Neuron (in vitro differentiated cells): ENCODE results near the gene ZNF254.
A peak's percentile ranks its signal among the peaks of the same experiment; 100 is the strongest.
"Not testable (repeated sequence)": the region's sequence is repeated elsewhere in the genome, so short reads cannot be mapped to it uniquely, and the experiment has no call there.

Source experiments
- H2AFZ ChIP-seq: one replicate; pipeline ENCODE4 v1.6.1; 2013; ENCODE audit warnings: low read depth, mild to moderate bottlenecking, inconsistent platforms, low read length, moderate library complexity
- H3K27me3 ChIP-seq: one replicate; pipeline ENCODE4 v1.6.1; 2013; ENCODE audit warnings: low read length; ENCODE audit not compliant: insufficient read depth
- H3K36me3 ChIP-seq: one replicate; pipeline ENCODE4 v1.6.1; 2013; ENCODE audit warnings: low read length; ENCODE audit not compliant: insufficient read depth
- H3K4me1 ChIP-seq: one replicate; pipeline ENCODE4 v1.6.1; 2013; ENCODE audit warnings: low read length; ENCODE audit not compliant: insufficient read depth
- H3K4me3 ChIP-seq: 2 replicates; pipeline ENCODE4 v1.5.1; 2013; ENCODE audit warnings: mild to moderate bottlenecking, low read length, moderate library complexity
- H3K9me3 ChIP-seq: one replicate; pipeline ENCODE4 v1.6.1; 2013; ENCODE audit warnings: low read length

Gene ZNF254

DNA sequence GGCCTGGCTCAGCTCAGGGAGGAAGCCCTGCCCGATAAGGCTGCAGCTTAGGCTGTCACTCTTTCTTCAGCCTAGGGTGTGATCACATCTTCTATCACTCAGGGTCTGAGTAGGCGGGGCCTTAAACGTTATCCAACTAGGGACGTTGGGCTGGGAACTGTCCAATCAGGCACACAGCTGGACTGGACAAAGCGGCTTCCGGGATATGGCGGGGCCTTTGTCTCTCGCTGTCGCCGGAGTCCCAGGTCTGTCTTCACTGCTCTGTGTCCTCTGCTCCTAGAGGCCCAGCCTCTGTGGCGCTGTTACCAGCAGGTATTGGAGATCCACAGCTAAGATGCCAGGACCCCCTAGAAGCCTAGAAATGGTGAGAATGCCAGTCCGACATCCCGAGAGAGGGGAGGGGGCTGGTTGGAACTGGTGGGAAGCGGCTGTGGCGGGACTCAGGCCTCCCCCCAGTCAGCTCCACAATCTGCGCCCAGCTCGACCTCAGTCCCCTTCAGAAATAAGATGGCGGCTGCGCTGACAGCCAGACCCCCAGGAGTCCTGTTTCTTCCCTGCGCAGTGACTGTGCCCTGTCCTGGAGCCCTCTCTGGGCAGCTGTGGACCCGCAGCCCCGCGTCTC lies at the start of gene ZNF254:
ZNF254 (plus strand) TSS at position 214 of the 622 bp plus-strand sequence; CDS start at position 335, 121 bp downstream.
- Histone ChIP-seq H3K4me3 (peak within 1 kb of the TSS; percentile 70), H3K36me3 (peaks cover 6% of the 10 kb centered on the region), H2AFZ (no peak within 1 kb of the TSS), H3K9me3 (peaks cover 3% of the 10 kb centered on the region), H3K4me1 (no peaks in the 10 kb centered on the region), H3K27me3 (no peaks in the 10 kb centered on the region)

DNA sequence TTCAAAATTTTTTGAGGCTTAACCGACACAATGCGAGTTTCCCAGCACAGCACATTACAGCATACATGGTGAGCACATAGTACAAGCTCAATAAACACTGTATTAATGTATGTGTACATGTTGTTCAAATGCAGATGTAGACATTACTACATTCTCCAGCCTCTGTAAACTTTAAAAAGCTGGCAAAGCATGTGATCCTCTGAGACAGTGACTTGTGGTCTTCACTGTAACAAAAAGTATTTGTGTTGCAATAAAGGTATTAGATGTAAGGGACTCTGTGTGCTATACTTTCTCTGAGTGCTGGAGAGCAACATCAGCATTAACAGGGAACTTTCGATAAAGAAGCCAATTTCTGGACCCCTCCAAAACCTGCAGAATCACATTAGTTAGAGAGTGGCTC lies 46.4 kb upstream of the ZNF254 start:
- Histone ChIP-seq H3K36me3 (peaks cover 68% of the 10 kb centered on the region), H2AFZ (no peak overlapping the region), H3K4me3 (no peak overlapping the region), H3K4me1 (no peaks in the 10 kb centered on the region), H3K27me3 (no peaks in the 10 kb centered on the region), H3K9me3 (peaks cover 29% of the 10 kb centered on the region)

DNA sequence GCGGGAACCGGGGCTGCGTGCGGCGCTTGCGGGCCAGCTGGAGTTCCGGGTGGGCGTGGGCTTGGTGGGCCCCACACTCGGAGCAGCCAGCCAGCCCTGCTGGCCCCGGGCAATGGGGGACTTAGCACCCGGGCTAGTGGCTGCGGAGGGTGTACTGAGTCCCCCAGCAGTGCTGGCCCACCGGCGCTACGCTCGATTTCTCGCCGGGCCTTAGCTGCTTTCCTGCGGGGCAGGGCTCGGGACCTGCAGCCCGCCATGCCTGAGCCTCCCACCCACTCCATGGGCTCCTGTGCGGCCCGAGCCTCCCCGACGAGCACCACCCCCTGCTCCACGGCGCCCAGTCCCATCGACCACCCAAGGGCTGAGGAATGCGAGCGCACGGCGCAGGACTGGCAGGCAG lies 45.7 kb upstream of the ZNF254 start:
- Histone ChIP-seq H3K9me3 (peaks cover 23% of the 10 kb centered on the region), H3K36me3 (peaks cover 68% of the 10 kb centered on the region)
- H2AFZ ChIP-seq, H3K4me1 ChIP-seq, H3K4me3 ChIP-seq, H3K27me3 ChIP-seq: not testable (repeated sequence)

DNA sequence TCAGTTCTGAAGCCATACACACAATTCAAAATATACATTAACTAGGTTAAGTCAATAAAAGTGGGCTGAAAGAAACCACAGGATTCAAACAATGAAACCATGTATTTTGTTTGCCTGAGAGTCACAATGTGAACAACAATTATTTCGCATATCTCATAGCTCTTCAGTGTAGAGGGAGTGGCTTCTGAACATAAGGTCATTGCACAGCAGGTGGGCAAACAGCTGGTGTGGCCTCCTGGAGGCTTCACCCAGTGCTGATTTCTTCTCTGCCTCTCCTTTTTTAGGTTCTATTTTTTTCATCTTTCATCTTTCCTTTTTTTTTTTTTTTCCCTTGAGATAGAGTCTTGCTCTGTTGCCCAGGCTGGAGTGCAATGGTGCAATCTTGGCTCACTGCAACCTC lies 40.4 kb upstream of the ZNF254 start:
- H3K9me3 ChIP-seq: peaks cover 2% of the 10 kb centered on the region
- no peaks in the 10 kb centered on the region for H3K4me1 ChIP-seq
- peaks cover 71% of the 10 kb centered on the region for H3K36me3 ChIP-seq
- no peak overlapping the region for H2AFZ ChIP-seq
- H3K4me3 ChIP-seq: no peak overlapping the region
- H3K27me3 ChIP-seq: no peaks in the 10 kb centered on the region

DNA sequence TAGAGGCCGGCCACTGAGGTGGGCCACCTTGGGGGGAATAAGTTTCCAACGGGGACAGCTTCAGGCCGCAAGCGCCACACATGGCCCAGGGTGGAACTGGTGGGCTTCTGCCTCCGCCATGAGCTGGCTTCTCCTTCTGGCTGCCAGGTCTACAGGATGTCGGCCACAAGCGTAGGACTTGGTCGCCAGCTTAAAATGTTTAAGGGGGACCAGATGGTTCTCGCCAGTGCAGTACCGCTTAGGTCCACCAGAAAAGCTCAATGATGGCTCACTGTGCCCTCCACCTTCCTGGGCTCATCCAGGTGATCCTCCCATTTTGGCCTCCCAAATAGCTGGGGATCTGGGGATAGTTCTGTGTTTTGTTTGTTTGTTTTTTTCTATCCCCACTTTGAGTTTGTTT lies 38.7 kb upstream of the ZNF254 start:
- no peaks in the 10 kb centered on the region for H3K27me3 ChIP-seq
- no peak overlapping the region for H3K4me3 ChIP-seq
- no peak overlapping the region for H2AFZ ChIP-seq
- no peaks in the 10 kb centered on the region for H3K9me3 ChIP-seq
- H3K4me1 ChIP-seq: no peaks in the 10 kb centered on the region
- peaks cover 83% of the 10 kb centered on the region for H3K36me3 ChIP-seq

DNA sequence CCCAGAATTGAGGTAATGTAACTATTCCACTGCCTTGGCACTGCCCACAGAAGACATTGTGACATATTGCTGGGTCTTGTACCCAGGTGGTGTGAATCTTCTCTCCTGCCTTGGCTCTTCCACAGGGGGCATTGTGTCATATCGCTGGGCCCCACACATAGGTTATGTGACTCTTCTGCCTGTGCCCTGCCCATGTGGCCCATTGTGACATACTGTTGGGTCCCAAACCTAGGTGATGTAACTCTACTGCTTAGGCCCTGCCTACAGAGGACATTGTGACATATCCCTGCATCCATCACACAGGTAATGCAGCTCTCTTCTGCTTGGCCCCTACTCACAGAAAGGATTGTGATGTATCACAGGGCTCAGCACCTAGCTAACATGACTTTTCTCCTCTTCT lies 37.5 kb upstream of the ZNF254 start:
- no peak overlapping the region for H3K4me3 ChIP-seq
- H3K36me3 ChIP-seq: peaks cover 90% of the 10 kb centered on the region
- H3K9me3 ChIP-seq: no peaks in the 10 kb centered on the region
- no peaks in the 10 kb centered on the region for H3K4me1 ChIP-seq
- H3K27me3 ChIP-seq: no peaks in the 10 kb centered on the region
- no peak overlapping the region for H2AFZ ChIP-seq

DNA sequence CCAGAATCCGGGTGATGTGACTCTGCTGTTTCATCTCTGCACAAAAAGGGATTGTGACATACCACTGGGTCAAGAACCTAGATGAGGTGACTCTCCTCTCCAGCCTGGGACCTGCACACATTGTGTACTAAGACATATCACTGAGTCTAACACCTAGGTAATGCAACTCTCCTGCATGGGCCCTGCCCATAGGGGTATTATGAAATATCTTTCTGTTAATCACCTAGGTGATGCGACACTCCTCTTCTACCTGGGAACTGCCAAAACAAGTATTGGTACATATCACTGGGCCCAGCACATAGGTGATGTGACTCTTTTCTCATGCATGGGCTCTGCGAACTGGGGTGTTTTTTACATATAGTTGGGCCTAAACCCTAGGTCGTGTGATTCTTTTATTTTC lies 35.5 kb upstream of the ZNF254 start:
- Histone ChIP-seq H3K36me3 (peaks cover 88% of the 10 kb centered on the region), H3K4me3 (no peak overlapping the region), H2AFZ (no peak overlapping the region), H3K27me3 (no peaks in the 10 kb centered on the region), H3K4me1 (no peaks in the 10 kb centered on the region), H3K9me3 (no peaks in the 10 kb centered on the region)

DNA sequence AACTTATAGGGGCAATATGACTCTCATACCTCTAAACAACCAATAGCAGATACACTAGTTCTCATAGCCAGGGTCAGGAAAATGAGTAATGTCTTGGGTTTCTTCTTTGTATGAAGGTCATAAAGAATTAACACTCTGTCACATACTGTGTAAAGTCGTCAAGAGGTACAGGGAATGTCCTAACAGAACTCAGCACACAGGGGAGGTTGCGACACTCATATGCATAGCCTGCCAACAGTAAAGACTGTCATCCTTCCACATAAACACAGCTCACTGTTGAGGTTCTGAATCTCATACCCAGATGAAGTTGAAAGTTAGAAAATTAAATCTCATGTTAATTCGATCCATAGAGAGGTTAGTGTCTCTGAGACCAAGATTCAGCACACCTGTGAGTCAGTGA lies 34.2 kb upstream of the ZNF254 start:
- peaks cover 89% of the 10 kb centered on the region for H3K36me3 ChIP-seq

DNA sequence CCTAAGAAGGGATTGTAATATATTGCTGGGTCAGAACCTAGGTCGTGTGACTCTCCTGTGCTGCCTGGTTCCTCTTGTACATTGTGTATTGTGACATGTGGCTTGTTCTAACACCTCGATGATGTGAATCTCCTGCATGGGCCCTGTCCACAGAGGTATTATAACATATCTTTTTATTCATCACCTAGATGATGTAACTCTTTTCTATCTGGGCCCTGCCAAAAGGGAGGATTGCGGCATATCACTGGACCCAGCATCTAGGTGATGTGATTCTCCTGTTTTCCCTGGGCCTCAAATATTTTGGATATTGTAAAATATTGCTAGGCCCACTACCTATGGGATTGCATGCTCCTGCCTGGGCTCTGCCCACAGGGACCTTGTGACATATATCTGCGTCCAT lies 33.4 kb upstream of the ZNF254 start:
- Histone ChIP-seq H3K27me3 (no peaks in the 10 kb centered on the region), H3K4me1 (no peaks in the 10 kb centered on the region), H2AFZ (no peak overlapping the region), H3K9me3 (no peaks in the 10 kb centered on the region), H3K4me3 (no peak overlapping the region), H3K36me3 (peaks cover 89% of the 10 kb centered on the region)

More for the DNA sequence above, 34.2 kb upstream of the ZNF254 start:
- no peak overlapping the region for H3K4me3 ChIP-seq
- H2AFZ ChIP-seq: no peak overlapping the region
- no peaks in the 10 kb centered on the region for H3K9me3 ChIP-seq
- no peaks in the 10 kb centered on the region for H3K27me3 ChIP-seq
- H3K4me1 ChIP-seq: no peaks in the 10 kb centered on the region

DNA sequence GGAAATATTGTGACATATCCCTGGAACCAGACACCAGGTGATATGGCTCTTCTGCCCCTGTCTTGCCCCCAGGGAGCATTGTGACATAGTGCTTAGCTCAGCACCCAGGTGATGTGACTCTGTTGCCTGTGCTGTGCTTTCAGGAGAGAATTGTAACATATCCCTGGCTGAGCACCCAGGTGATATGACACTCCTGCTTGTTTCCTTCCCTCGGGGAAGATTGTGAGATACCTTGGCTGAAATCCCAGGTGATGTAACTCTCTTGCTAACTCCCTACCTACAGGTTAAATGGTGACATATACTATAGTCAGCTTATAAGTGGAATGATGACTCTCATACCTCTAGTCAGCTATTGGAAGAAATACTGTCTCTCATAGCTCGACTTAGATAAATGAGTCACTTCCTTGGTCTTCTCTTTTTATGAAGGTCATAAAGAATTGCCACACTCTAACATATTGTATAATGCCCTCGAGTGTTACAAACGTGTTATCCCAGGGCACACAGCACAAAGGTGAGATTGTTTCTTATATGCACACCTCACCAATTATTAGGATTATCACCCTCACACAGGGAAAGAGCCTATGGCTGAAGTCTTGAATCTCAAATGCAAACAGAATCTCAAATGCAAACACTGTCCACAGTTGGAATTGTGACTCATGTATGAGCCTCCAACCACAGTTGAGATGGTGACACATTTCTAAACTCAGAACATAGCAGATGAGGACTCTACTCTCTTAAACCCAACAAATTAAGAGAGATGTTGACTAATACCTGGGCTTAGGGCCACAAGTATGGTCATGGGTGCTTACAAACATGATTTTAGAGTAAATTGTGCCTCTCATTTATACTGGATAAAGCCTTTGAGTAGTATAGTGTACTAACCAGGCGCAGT lies 32.7 kb upstream of the ZNF254 start:
- H3K9me3 ChIP-seq: no peaks in the 10 kb centered on the region
- peaks cover 90% of the 10 kb centered on the region for H3K36me3 ChIP-seq
- no peaks in the 10 kb centered on the region for H3K27me3 ChIP-seq
- no peaks in the 10 kb centered on the region for H3K4me1 ChIP-seq
- H2AFZ ChIP-seq: no peak overlapping the region
- H3K4me3 ChIP-seq: no peak overlapping the region

DNA sequence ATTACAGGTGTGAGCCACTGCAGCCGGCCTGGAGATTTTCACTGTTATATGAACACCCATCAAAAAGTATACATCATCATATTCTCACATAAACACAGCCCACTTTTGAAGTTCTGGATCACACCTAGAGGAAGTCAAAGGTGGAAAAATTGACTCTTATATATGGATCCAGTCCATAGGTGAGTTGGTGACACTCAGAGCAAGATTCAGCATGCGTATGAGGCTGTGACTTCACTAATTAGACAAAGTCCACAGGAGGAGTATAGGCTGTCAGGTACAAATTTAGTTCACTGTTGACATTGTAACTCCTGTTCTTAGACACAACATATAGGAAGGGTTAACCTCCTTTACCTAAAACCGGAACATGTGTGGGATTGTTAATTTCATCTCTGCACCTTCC lies 31.4 kb upstream of the ZNF254 start:
- H3K36me3 ChIP-seq: peaks cover 91% of the 10 kb centered on the region
- no peaks in the 10 kb centered on the region for H3K27me3 ChIP-seq
- H3K4me3 ChIP-seq: no peak overlapping the region
- H2AFZ ChIP-seq: no peak overlapping the region
- no peaks in the 10 kb centered on the region for H3K4me1 ChIP-seq
- H3K9me3 ChIP-seq: no peaks in the 10 kb centered on the region

DNA sequence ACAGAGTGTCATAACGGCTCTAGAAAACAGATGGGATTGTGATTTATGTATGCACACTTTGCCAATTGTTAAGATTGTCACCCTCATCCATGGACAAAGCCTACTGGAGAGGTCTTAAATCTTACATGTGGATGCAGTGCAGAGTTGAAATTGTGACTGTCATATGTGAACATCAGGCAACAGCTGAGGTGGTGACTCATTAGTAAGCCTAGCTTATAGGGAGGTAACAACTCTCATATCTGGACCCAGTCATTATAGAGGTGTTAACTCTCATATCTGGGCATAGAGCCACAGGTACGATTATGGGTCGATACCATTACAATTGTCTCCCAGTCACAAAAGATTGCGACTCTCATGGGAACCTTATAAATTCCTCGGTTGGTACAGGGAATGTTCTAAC lies 29.8 kb upstream of the ZNF254 start:
- H3K36me3 ChIP-seq: peaks cover 89% of the 10 kb centered on the region
- H2AFZ ChIP-seq: no peak overlapping the region
- no peaks in the 10 kb centered on the region for H3K27me3 ChIP-seq
- H3K4me1 ChIP-seq: no peaks in the 10 kb centered on the region
- no peaks in the 10 kb centered on the region for H3K9me3 ChIP-seq
- no peak overlapping the region for H3K4me3 ChIP-seq

DNA sequence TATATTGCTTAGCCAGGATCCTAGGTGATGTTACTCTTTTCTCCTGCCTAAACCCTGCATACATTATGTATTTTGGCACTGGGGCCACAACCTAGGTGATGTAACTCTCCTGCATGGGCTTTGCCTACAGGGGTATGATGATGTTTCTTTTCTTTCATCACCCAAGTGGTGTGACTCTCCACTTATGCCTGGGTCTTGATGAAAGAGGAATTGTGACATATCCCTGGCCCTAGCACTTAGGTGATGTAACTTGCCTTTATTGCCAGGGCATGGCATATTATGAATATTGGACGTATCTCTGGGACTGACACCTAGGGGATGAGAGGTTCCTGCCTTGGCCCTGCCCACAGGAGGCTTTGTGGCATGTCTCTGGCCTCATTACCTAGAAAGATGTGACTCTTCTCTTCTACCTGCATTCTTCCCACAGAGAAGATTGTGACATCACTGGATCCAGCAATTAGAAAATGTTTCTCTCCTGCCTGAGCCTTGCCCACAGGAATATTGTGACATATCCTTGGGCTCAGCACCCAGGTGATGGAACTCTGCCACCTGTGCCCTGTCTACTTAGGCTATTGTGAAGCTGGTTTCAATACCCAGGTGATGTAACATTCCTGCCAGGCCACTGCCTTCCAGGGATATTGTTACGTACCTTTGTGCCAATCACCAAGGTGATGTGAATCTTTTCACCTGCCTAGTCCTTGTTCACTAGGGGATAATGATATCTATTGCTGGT lies 27.3 kb upstream of the ZNF254 start:
- Histone ChIP-seq H3K27me3 (no peaks in the 10 kb centered on the region), H3K36me3 (peaks cover 78% of the 10 kb centered on the region), H3K4me1 (no peaks in the 10 kb centered on the region), H3K4me3 (no peak overlapping the region), H3K9me3 (no peaks in the 10 kb centered on the region), H2AFZ (no peak overlapping the region)
